Effector memory CD4-positive, alpha-beta T cell (primary cell): ENCODE measurements around the gene CPEB4.

Source experiments
- DNase-seq, 3 donors: peaks; one replicate each; pipeline ENCODE4 v3.0.0-alpha.2; 2020
- H3K27ac ChIP-seq: 2 replicates; pipeline ENCODE4 v1.7.0; 2013; ENCODE audit warnings: mild to moderate bottlenecking, low read length, moderate library complexity; ENCODE audit not compliant: insufficient read depth, poor library complexity, severe bottlenecking
- H3K27me3 ChIP-seq: replicated peaks from 2 replicates; pipeline ENCODE4 v1.7.0; 2013; ENCODE audit warnings: mild to moderate bottlenecking, low read length; ENCODE audit not compliant: insufficient read depth, control insufficient read depth, poor library complexity, severe bottlenecking
- H3K36me3 ChIP-seq: 2 replicates; pipeline ENCODE4 v1.7.0; 2013; ENCODE audit warnings: mild to moderate bottlenecking, low read length, moderate library complexity; ENCODE audit not compliant: control insufficient read depth, insufficient read depth
- H3K4me1 ChIP-seq: 2 replicates; pipeline ENCODE4 v1.7.0; 2013; ENCODE audit warnings: low read length, mild to moderate bottlenecking; ENCODE audit not compliant: control insufficient read depth, insufficient read depth, poor library complexity, severe bottlenecking
- H3K4me3 ChIP-seq: 2 replicates; pipeline ENCODE4 v1.7.0; 2013; ENCODE audit warnings: low read length, low read depth, mild to moderate bottlenecking; ENCODE audit not compliant: insufficient read depth, poor library complexity, severe bottlenecking
- H3K9me3 ChIP-seq: 2 replicates; pipeline ENCODE4 v1.7.0; 2013; ENCODE audit warnings: mild to moderate bottlenecking, low read length, moderate library complexity; ENCODE audit not compliant: control insufficient read depth

Gene CPEB4

DNA sequence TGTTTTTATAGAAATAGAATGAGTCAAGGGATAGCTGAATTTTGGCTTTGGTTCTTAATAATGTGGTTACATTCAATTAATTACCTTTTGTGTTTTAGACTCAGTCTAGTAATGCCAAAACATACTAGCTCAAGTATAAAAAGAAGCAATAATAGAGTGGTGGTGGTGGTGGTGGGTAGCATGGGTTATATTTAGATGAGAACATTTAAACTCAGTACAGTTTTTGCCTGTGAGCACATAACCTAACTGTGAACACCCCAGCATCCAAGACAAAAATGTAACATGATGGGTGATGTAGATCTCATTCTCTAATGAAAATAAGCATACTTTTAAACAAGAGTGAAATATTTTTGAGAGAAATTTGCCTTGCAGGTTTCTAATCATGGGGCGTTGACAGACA lies 14.2 kb downstream of the CPEB4 start:
- H3K27ac ChIP-seq, result no peak overlapping the region
- H3K27me3 ChIP-seq, result no peaks in the 10 kb centered on the region
- no peaks in the 10 kb centered on the region for H3K9me3 ChIP-seq
- no peak overlapping the region for H3K4me3 ChIP-seq
- no peaks in the 10 kb centered on the region for H3K36me3 ChIP-seq
- no peaks in the 10 kb centered on the region for H3K4me1 ChIP-seq
- no peak for DNase-seq

DNA sequence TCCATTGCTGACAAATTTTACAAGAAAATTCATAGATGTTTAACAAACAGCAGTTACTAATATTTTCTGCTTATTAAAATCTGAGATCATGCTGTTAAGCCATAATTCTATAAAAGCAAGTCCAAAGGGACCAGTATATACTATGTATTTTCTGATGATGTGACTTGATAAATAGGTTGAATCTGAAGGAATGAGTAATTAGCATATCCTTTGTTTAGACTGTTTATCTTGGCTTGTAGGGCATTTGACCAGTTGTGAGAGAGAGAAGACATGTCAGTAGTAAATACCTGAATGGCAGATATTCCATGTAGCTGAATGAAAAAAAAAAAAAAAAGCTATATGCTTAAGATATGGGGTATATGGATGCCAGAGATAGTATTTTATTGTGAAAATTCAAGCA lies 14.6 kb downstream of the CPEB4 start:
- no peak for DNase-seq
- Histone ChIP-seq H3K9me3 (no peaks in the 10 kb centered on the region), H3K27me3 (no peaks in the 10 kb centered on the region), H3K36me3 (no peaks in the 10 kb centered on the region), H3K4me1 (no peaks in the 10 kb centered on the region), H3K27ac (no peak overlapping the region), H3K4me3 (no peak overlapping the region)

DNA sequence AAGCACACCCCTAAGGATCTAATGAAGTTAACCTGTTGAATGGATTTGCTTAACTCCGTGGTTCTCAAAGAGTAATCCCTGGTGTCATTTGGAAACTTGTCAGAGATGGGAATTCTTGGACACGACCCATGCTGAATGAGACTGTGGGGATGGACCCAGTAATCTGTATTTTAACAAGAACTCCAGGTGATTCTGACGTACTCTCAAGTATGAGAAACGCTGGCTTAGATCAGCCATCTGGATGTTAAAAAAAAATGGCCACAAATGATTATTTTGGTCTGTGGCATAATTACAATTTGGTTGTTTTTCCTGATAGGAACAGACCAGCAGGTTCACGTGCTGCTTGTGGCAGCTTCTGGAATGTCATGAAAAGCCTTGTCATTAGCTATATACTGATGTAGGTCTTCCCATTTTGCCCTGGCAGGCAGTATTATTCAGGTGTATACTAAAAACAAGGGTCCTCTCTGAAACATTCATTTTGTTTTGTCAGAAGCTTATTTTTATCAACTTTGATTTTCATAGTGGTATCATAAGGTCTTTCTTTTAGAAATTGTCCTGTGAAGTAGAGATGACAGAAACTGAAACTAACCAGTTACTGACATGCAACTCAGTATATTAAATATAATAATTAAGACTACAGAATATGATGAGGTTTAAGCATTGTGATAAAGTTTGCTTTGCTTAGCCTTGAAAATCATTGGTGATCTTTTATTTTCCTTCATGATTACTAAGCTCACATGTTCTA lies 15.4 kb downstream of the CPEB4 start:
- no peaks in the 10 kb centered on the region for H3K9me3 ChIP-seq
- no peaks in the 10 kb centered on the region for H3K4me1 ChIP-seq
- no peak overlapping the region for H3K27ac ChIP-seq
- H3K27me3 ChIP-seq, result no peaks in the 10 kb centered on the region
- H3K4me3 ChIP-seq, result no peak overlapping the region
- no peaks in the 10 kb centered on the region for H3K36me3 ChIP-seq
- no peak for DNase-seq

DNA sequence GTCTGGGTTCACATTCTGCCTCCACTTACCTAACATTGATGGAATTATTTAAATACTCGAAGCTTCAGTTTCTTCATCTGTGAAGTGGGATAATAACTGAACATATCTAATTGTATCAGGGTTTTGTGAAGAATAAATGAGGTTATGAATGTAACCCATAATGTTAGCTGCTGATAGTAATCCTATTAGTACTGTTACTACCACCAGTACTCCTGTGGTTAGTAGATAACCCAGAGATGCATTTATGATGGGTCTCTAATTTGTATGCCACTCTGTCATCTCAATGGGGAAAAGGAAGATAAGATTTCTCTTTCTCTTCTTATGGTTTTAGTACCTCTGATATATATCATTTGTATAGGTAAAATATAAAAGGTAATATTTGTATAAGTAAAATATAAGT lies 16.0 kb downstream of the CPEB4 start:
- Histone ChIP-seq H3K4me1 (no peaks in the 10 kb centered on the region), H3K4me3 (no peak overlapping the region)

DNA sequence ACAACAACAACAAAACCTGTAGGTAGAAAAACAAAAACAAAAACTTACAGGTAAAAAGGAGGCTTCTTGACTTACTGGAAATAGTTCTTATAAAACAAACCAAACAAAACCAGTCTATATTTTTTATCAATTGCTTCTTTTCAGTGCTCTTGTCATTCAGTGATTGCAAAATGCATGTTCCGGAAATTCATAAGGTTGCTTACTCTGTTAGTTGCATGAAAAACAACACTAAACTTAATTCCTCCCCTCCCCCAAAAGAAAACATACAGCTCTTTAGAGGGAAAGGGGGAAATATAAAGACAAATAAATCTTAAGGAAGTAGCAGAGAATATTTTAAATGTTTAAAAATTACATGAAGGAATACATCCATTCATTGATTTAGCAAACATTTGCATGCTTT lies 19.1 kb downstream of the CPEB4 start:
- DNase-seq, result no peak
- Histone ChIP-seq H3K4me3 (no peak overlapping the region), H3K9me3 (no peaks in the 10 kb centered on the region), H3K36me3 (peaks cover 7% of the 10 kb centered on the region), H3K27me3 (no peaks in the 10 kb centered on the region), H3K27ac (no peak overlapping the region), H3K4me1 (no peaks in the 10 kb centered on the region)

More for the DNA sequence above, 16.0 kb downstream of the CPEB4 start:
- no peak overlapping the region for H3K27ac ChIP-seq
- DNase-seq, result no peak
- H3K27me3 ChIP-seq, result no peaks in the 10 kb centered on the region
- no peaks in the 10 kb centered on the region for H3K36me3 ChIP-seq
- H3K9me3 ChIP-seq, result no peaks in the 10 kb centered on the region

DNA sequence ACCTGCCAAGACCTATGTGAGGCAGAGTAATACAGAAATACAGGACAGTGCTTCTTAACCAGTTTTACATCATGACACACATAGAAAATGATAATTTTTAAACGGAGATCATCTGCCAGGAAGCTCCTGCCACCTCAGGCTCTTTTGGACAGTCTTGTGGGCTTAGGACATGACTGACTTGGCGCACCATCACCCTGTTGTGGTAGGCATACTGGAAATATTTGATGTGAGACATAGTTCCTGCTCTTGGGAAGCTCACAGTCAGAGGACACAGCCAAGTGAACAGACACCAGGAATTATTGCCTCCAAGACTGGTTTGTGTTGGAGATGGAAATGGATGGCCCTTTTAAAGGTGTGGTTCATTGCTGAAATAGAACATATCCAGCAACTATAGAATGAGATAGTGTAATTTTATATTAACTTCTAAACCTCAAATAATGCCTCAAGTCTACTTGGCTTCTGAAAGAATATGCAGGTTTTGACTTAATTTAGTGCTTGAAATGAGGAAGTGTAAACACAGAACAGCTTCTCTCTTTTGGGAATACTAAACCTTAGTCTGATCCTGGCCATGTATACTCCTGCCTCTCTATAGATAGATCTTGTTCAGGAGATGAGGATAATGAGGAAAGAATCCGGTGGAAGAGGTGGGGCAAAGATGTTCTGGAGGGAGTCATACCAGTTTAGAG lies 19.7 kb downstream of the CPEB4 start:
- H3K27me3 ChIP-seq, result no peaks in the 10 kb centered on the region
- no peak overlapping the region for H3K4me3 ChIP-seq
- no peaks in the 10 kb centered on the region for H3K4me1 ChIP-seq
- peaks cover 7% of the 10 kb centered on the region for H3K36me3 ChIP-seq
- DNase-seq, result no peak
- no peaks in the 10 kb centered on the region for H3K9me3 ChIP-seq
- no peak overlapping the region for H3K27ac ChIP-seq

DNA sequence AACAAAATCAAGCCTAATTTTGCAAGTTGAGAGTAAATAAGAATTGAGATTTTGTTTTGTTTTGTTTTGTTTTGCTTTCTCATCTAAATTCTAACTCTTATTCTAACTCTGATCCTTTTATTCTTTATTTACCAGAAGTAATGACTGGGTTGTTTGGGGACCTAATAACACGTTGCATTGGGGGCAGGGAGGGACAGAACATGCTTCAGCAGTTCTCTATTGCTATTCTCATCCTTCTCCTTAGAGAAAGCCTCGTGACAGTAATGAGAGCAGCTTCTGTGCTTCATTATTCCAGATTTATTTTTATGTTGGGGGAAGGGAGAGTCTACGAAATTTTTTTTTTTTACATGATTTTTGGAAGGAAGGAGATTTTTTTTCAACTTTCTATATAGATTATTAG lies 21.1 kb downstream of the CPEB4 start:
- peaks cover 7% of the 10 kb centered on the region for H3K36me3 ChIP-seq
- no peak for DNase-seq
- no peak overlapping the region for H3K4me3 ChIP-seq
- H3K27me3 ChIP-seq, result no peaks in the 10 kb centered on the region
- H3K27ac ChIP-seq, result no peak overlapping the region
- no peaks in the 10 kb centered on the region for H3K4me1 ChIP-seq
- H3K9me3 ChIP-seq, result no peaks in the 10 kb centered on the region

DNA sequence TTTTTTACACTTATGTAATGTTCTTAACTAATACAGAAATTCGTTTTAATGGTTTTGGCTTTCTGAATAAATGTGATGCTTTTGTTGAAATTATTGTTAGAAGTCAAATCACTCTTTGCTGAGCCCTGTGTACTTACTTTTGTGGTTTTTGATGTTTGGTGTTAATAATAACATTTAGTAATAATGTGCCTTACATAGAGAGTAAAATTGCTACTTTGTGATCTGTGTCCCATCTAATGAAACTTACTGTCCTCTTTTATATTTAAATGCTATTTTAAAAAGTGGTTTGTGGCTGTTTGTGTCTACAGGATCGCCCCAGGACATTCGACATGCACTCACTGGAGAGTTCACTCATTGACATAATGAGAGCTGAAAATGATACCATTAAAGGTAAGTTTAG lies 22.1 kb downstream of the CPEB4 start:
- peaks cover 7% of the 10 kb centered on the region for H3K36me3 ChIP-seq
- no peaks in the 10 kb centered on the region for H3K9me3 ChIP-seq
- no peaks in the 10 kb centered on the region for H3K4me1 ChIP-seq
- no peak overlapping the region for H3K27ac ChIP-seq
- H3K27me3 ChIP-seq, result no peaks in the 10 kb centered on the region
- no peak for DNase-seq
- H3K4me3 ChIP-seq, result no peak overlapping the region

DNA sequence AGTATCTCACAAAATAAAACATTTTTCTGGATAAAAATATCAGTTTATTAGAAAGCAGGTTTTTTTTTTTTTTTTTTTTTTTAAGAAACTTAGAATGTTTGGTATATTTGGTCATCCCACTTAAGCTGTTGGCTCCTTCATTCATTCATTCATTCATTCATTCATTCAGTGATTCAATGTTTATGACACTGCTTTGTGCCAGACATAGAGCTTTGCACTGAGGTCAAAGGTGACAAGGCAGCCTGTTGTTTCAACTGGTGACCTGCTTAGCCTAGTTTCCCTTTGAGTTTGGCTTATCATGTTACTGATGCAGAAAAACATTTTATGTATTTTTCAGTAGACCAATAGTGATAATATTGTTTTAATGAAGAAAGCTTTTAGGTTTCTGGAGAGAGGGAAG lies 23.5 kb downstream of the CPEB4 start:
- H3K9me3 ChIP-seq, result no peaks in the 10 kb centered on the region
- H3K27me3 ChIP-seq, result no peaks in the 10 kb centered on the region
- H3K4me3 ChIP-seq, result no peak overlapping the region
- H3K27ac ChIP-seq, result no peak overlapping the region
- DNase-seq, result no peak
- H3K36me3 ChIP-seq, result peaks cover 7% of the 10 kb centered on the region
- no peaks in the 10 kb centered on the region for H3K4me1 ChIP-seq

DNA sequence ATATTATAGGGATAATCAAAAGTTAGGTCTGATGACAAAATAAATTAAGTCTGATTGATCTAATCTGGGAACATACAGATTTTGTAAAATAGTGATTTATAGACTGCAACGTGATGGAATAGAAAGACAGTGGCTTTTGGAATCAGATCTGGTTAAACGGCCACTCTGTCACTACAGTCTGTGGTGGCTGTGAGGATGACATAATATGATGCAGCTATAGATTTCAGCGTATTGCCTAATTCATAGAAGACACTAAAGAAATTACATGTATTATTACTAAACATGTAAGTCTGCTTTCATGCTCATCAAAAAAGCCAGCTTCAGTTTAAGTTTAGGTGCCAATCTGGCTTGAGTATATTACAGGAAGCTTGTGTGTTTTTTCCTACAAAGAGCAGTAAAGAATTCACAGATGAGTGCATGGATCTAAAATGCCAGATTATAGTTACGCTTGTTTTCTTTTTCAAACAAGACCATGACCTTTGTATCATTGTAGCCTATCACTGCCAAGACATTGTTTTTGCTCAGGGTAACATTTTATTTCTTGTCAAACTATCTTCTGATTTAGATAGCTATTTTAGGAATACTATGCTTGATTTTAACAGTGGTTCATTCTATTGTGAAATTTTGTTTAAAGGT lies 25.7 kb downstream of the CPEB4 start:
- no peaks in the 10 kb centered on the region for H3K27me3 ChIP-seq
- H3K36me3 ChIP-seq, result peaks cover 7% of the 10 kb centered on the region
- no peak for DNase-seq
- no peaks in the 10 kb centered on the region for H3K9me3 ChIP-seq
- no peak overlapping the region for H3K27ac ChIP-seq
- no peaks in the 10 kb centered on the region for H3K4me1 ChIP-seq
- no peak overlapping the region for H3K4me3 ChIP-seq
